C4-2B (cell line): Measurements from ENCODE around the gene ZNF219.
"Not testable (repeated sequence)": the region's sequence is repeated elsewhere in the genome, so short reads cannot be mapped to it uniquely, and the experiment has no call there.

ENCODE experiments used
- H3K27ac ChIP-seq: fragments of 450-650 bp; 2 replicates; pipeline ENCODE4 v1.5.1; 2017
- CTCF ChIP-seq: fragments of 450-650 bp; conservative IDR thresholded peaks from 2 replicates; pipeline ENCODE4 v1.5.1; 2017; ENCODE audit warnings: mild to moderate bottlenecking
- ZFX ChIP-seq: fragments of 450-650 bp; IDR thresholded peaks from 2 replicates; pipeline ENCODE4 v1.6.1; 2017

The ZNF219 gene

GRCh38 chr14:21043974-21044618 is 54.4 kb downstream of the ZNF219 start:
- H3K27ac ChIP-seq: peak overlapping the region; percentile 17
- TF ChIP-seq ZFX: no peak
- no peak for TF ChIP-seq CTCF

GRCh38 chr14:21043387-21043973 is 55.0 kb downstream of the ZNF219 start:
- TF ChIP-seq CTCF (no peak), ZFX (no peak)
- peak overlapping the region; percentile 27; the same call in 1 of the 2 replicates for H3K27ac ChIP-seq

- TF ChIP-seq CTCF (no peak), ZFX (no peak)
- H3K27ac ChIP-seq: peak overlapping the region; percentile 27; the same call in 1 of the 2 replicates
These were observed 55.5 kb downstream of the ZNF219 start for GRCh38 chr14:21042918-21043317.

GRCh38 chr14:21041676-21042433 is 56.6 kb downstream of the ZNF219 start, which contains the start of gene RNASE7:
Gene RNASE7, plus strand, starts transcription at chr14:21042362. Its CDS starts 631 bp downstream, at chr14:21042993.
- peak within 1 kb of the TSS; percentile 27; the same call in 1 of the 2 replicates for H3K27ac ChIP-seq
- TF ChIP-seq CTCF (no peak), ZFX (no peak)

GRCh38 chr14:21040941-21041340 is 57.5 kb downstream of the ZNF219 start:
- H3K27ac ChIP-seq: not testable (repeated sequence)

GRCh38 chr14:21040370-21040925 is 58.0 kb downstream of the ZNF219 start:
- no peak for TF ChIP-seq ZFX
- TF ChIP-seq CTCF: peak; percentile 32
- no peak overlapping the region for H3K27ac ChIP-seq
